Lung (tissue), 12 donors: ENCODE results near the gene THEMIS. TPM values are rescaled to one million over a fixed set of nuclear protein-coding genes. Genes with fewer than 3 reads are reported as not detected.

Source experiments
- ATAC-seq: fragments of 200-7000 bp; cut with Tn5 transposase; one replicate; pipeline ENCODE4 v1.9.1; 2020; ENCODE audit warnings: moderate number of reproducible peaks; ENCODE audit not compliant: insufficient read depth, low FRiP score
- DNase-seq, 3 donors: peaks; one replicate each; pipeline ENCODE4 v3.0.0-alpha.2; 2013 to 2017
- H3K27ac ChIP-seq, 2 donors: one replicate each; pipeline ENCODE4 v1.5.1; 2013; ENCODE audit warnings: mild to moderate bottlenecking in 2 of 2, moderate library complexity in 2 of 2, control low read depth in 1 of 2, inconsistent platforms in 1 of 2, low read depth in 1 of 2, low read length in 1 of 2
- H3K27me3 ChIP-seq, 3 donors: one replicate each; pipeline ENCODE4 v1.5.1; 2013; ENCODE audit warnings: low read length in 2 of 3; ENCODE audit not compliant: control insufficient read depth in 3 of 3, insufficient read depth in 3 of 3
- H3K36me3 ChIP-seq, 4 donors: one replicate each; pipeline ENCODE4 v1.5.1; 2013; ENCODE audit warnings: low read length in 4 of 4, mild to moderate bottlenecking in 1 of 4, moderate library complexity in 1 of 4; ENCODE audit not compliant: control insufficient read depth in 4 of 4, insufficient read depth in 4 of 4
- H3K4me1 ChIP-seq, 5 donors: one replicate each; pipeline ENCODE4 v1.5.1; 2013; ENCODE audit warnings: low read length in 5 of 5, mild to moderate bottlenecking in 2 of 5, moderate library complexity in 1 of 5; ENCODE audit not compliant: control insufficient read depth in 5 of 5, insufficient read depth in 5 of 5
- H3K4me3 ChIP-seq: one replicate; pipeline ENCODE4 v1.5.1; 2013; ENCODE audit warnings: mild to moderate bottlenecking, control low read depth, moderate library complexity
- H3K9ac ChIP-seq, 2 donors: one replicate each; pipeline ENCODE4 v1.5.1; 2013; ENCODE audit warnings: low read length in 2 of 2, control low read depth in 1 of 2; ENCODE audit not compliant: insufficient read depth in 1 of 2
- H3K9me3 ChIP-seq, 4 donors: one replicate each; pipeline ENCODE4 v1.5.1; 2013; ENCODE audit warnings: low read length in 3 of 4, mild to moderate bottlenecking in 1 of 4, moderate library complexity in 1 of 4; ENCODE audit not compliant: control insufficient read depth in 4 of 4, insufficient read depth in 3 of 4
- CTCF ChIP-seq: IDR thresholded peaks from 2 replicates; pipeline ENCODE4 v1.5.1; 2012; ENCODE audit warnings: mild to moderate bottlenecking; ENCODE audit errors: control extremely low read depth, extremely low read depth
- WGBS, 2 donors: extraction: QIAGEN DNeasy Blood & Tissue Kit; methylation state at CpG; one replicate each; pipeline ENCODE4 v1.1.7; 2013; 5-methylcytosine and 5-hydroxymethylcytosine counted together
- polyA plus RNA-seq, 2 donors: library from polyadenylated mRNA; stranded (reverse); fragments of 200-250 nt; gene quantifications; one replicate each; pipeline ENCODE4 v1.2.1, GENCODE V29; 2013
- total RNA-seq, 2 donors: library from RNA; depleted of rRNA in 1 of 2; stranded (reverse); fragments of >200 nt in 1 of 2; gene quantifications; one replicate each; pipeline ENCODE4 v1.2.1, GENCODE V29; 2014 to 2021
- donor health status: control.
- donor health status: control.
- donor health status: Bipolar disorder and iron deficiency.
- donor health status: healthy.
- donor health status: DM: yes; HTN: yes; CAD: no.

THEMIS gene
- total and polyA plus RNA-seq, 4 donors, result 0.22 to 0.86 (median 0.54) TPM

GRCh38 chr6:127796713-127797112 is 104.1 kb downstream of the THEMIS start:
- no peak overlapping the region for H3K27ac ChIP-seq
- DNase-seq (no peak), ATAC-seq (no peak)
- WGBS, 2 donors, result 96 to 97% methylated on average over 1 of the region's 1 CpG
- H3K4me3 ChIP-seq, result no peak overlapping the region
- no peaks in the 10 kb centered on the region for H3K9me3 ChIP-seq
- H3K27me3 ChIP-seq, result no peaks in the 10 kb centered on the region
- H3K36me3 ChIP-seq, result no peaks in the 10 kb centered on the region
- no peaks in the 10 kb centered on the region for H3K4me1 ChIP-seq
- H3K9ac ChIP-seq, result no peak overlapping the region
- TF ChIP-seq CTCF, result no peak

GRCh38 chr6:127794405-127794804 is 106.5 kb downstream of the THEMIS start:
- no peak overlapping the region for H3K9ac ChIP-seq
- H3K27me3 ChIP-seq, result no peaks in the 10 kb centered on the region
- H3K4me1 ChIP-seq, result no peaks in the 10 kb centered on the region
- TF ChIP-seq CTCF, result no peak
- H3K27ac ChIP-seq, result no peak overlapping the region
- no peaks in the 10 kb centered on the region for H3K9me3 ChIP-seq
- 73 to 86% methylated on average over 1 of the region's 1 CpG for WGBS, 2 donors
- no peak for DNase-seq
- H3K36me3 ChIP-seq, result no peaks in the 10 kb centered on the region
- no peak for ATAC-seq
- no peak overlapping the region for H3K4me3 ChIP-seq

GRCh38 chr6:127793396-127793795 is 107.5 kb downstream of the THEMIS start:
- H3K27ac ChIP-seq, result no peak overlapping the region
- H3K9ac ChIP-seq, result no peak overlapping the region
- H3K27me3 ChIP-seq, result no peaks in the 10 kb centered on the region
- no peaks in the 10 kb centered on the region for H3K9me3 ChIP-seq
- H3K36me3 ChIP-seq, result no peaks in the 10 kb centered on the region
- no peaks in the 10 kb centered on the region for H3K4me1 ChIP-seq
- no peak overlapping the region for H3K4me3 ChIP-seq
- no peak for TF ChIP-seq CTCF
- DNase-seq (no peak), ATAC-seq (no peak)
- WGBS, 2 donors, result 78 to 90% methylated on average over 1 of the region's 1 CpG

GRCh38 chr6:127792616-127793015 is 108.2 kb downstream of the THEMIS start:
- no peaks in the 10 kb centered on the region for H3K36me3 ChIP-seq
- DNase-seq, result no peak
- no peaks in the 10 kb centered on the region for H3K27me3 ChIP-seq
- WGBS, 2 donors, result 46 to 53% methylated on average over 1 of the region's 1 CpG
- H3K9ac ChIP-seq, result no peak overlapping the region
- no peak for ATAC-seq
- TF ChIP-seq CTCF, result no peak
- no peaks in the 10 kb centered on the region for H3K9me3 ChIP-seq
- H3K4me3 ChIP-seq, result no peak overlapping the region
- no peak overlapping the region for H3K27ac ChIP-seq
- no peaks in the 10 kb centered on the region for H3K4me1 ChIP-seq
